Measurements from ENCODE around the gene SOCS6. TPM values are rescaled to one million over a fixed set of nuclear protein-coding genes. Genes with fewer than 3 reads are reported as not detected.

The SOCS6 gene
- total and polyA plus RNA-seq, 4 donors, result 5.9 to 22.8 (median 15.5) TPM

GRCh38 chr18:70292628-70293027 lies 3.8 kb downstream of the SOCS6 start:
- ATAC-seq (ENCODE audit: low FRiP score) (no peak), DNase-seq (no peak)
- 80 to 91% methylated on average over 5 of the region's 5 CpGs for WGBS, 2 donors
- H3K4me1 ChIP-seq (ENCODE audit: control insufficient read depth in 1 of 2, insufficient read depth in 2 of 2, low read length in 2 of 2), result peaks cover 0 to 5% of the 10 kb centered on the region in 2 donors
- H3K36me3 ChIP-seq (ENCODE audit: control insufficient read depth in 1 of 2, insufficient read depth in 2 of 2, low read length in 1 of 2), result no peaks in the 10 kb centered on the region
- no peak overlapping the region for H3K27ac ChIP-seq (ENCODE audit: low read depth in 1 of 2, low read length in 2 of 2)
- no peaks in the 10 kb centered on the region for H3K9me3 ChIP-seq (ENCODE audit: control insufficient read depth, low read length)
- H3K27me3 ChIP-seq (ENCODE audit: control insufficient read depth in 1 of 2, insufficient read depth in 2 of 2, low read length in 1 of 2), result no peaks in the 10 kb centered on the region
- intact Hi-C loops (cut with DNase I), result no loop called here
- no peak overlapping the region for H3K4me3 ChIP-seq (ENCODE audit: low read length in 2 of 2)

GRCh38 chr18:70293166-70293565 lies 4.3 kb downstream of the SOCS6 start:
- no peaks in the 10 kb centered on the region for H3K27me3 ChIP-seq (ENCODE audit: control insufficient read depth in 1 of 2, insufficient read depth in 2 of 2, low read length in 1 of 2)
- H3K9me3 ChIP-seq (ENCODE audit: control insufficient read depth, low read length), result no peaks in the 10 kb centered on the region
- ATAC-seq (ENCODE audit: low FRiP score) (no peak), DNase-seq (no peak)
- H3K4me1 ChIP-seq (ENCODE audit: control insufficient read depth in 1 of 2, insufficient read depth in 2 of 2, low read length in 2 of 2), result peaks cover 0 to 5% of the 10 kb centered on the region in 2 donors
- no peaks in the 10 kb centered on the region for H3K36me3 ChIP-seq (ENCODE audit: control insufficient read depth in 1 of 2, insufficient read depth in 2 of 2, low read length in 1 of 2)
- no peak overlapping the region for H3K27ac ChIP-seq (ENCODE audit: low read depth in 1 of 2, low read length in 2 of 2)
- H3K4me3 ChIP-seq (ENCODE audit: low read length in 2 of 2), result no peak overlapping the region
- WGBS, 2 donors, result 76 to 77% methylated on average over 3 of the region's 3 CpGs
- intact Hi-C loops (cut with DNase I), result no loop called here

GRCh38 chr18:70294471-70295191 lies 5.8 kb downstream of the SOCS6 start:
- Histone ChIP-seq H3K27me3 (ENCODE audit: control insufficient read depth in 1 of 2, insufficient read depth in 2 of 2, low read length in 1 of 2) (no peaks in the 10 kb centered on the region), H3K9me3 (ENCODE audit: control insufficient read depth, low read length) (no peaks in the 10 kb centered on the region), H3K4me1 (ENCODE audit: control insufficient read depth in 1 of 2, insufficient read depth in 2 of 2, low read length in 2 of 2) (peaks cover 0 to 5% of the 10 kb centered on the region in 2 donors), H3K36me3 (ENCODE audit: control insufficient read depth in 1 of 2, insufficient read depth in 2 of 2, low read length in 1 of 2) (no peaks in the 10 kb centered on the region), H3K4me3 (ENCODE audit: low read length in 2 of 2) (no peak overlapping the region), H3K27ac (ENCODE audit: low read depth in 1 of 2, low read length in 2 of 2) (no peak overlapping the region)
- ATAC-seq (ENCODE audit: low FRiP score) (no peak), DNase-seq (no peak)
- intact Hi-C loops (cut with DNase I), result no loop called here
- WGBS, 2 donors, result 87 to 95% methylated on average over 5 of the region's 5 CpGs

- no peaks in the 10 kb centered on the region for H3K36me3 ChIP-seq (ENCODE audit: control insufficient read depth in 1 of 2, insufficient read depth in 2 of 2, low read length in 1 of 2)
- no peak for ATAC-seq (ENCODE audit: low FRiP score)
- 50 to 57% methylated on average over 8 of the region's 8 CpGs for WGBS, 2 donors
- no peaks in the 10 kb centered on the region for H3K27me3 ChIP-seq (ENCODE audit: control insufficient read depth in 1 of 2, insufficient read depth in 2 of 2, low read length in 1 of 2)
- no peak overlapping the region for H3K4me3 ChIP-seq (ENCODE audit: low read length in 2 of 2)
- H3K9me3 ChIP-seq (ENCODE audit: control insufficient read depth, low read length), result no peaks in the 10 kb centered on the region
- no peak for DNase-seq
- intact Hi-C loops (cut with DNase I), result no loop called here
- H3K27ac ChIP-seq (ENCODE audit: low read depth in 1 of 2, low read length in 2 of 2), result no peak overlapping the region
- H3K4me1 ChIP-seq (ENCODE audit: control insufficient read depth in 1 of 2, insufficient read depth in 2 of 2, low read length in 2 of 2), result peaks cover 0 to 5% of the 10 kb centered on the region in 2 donors
Measured at GRCh38 chr18:70295192-70296188, 6.6 kb downstream of the SOCS6 start.

GRCh38 chr18:70296289-70296688 lies 7.4 kb downstream of the SOCS6 start:
- no peak overlapping the region for H3K27ac ChIP-seq (ENCODE audit: low read depth in 1 of 2, low read length in 2 of 2)
- no peak for DNase-seq
- no peak for ATAC-seq (ENCODE audit: low FRiP score)
- intact Hi-C loops (cut with DNase I), result no loop called here
- H3K27me3 ChIP-seq (ENCODE audit: control insufficient read depth in 1 of 2, insufficient read depth in 2 of 2, low read length in 1 of 2), result no peaks in the 10 kb centered on the region
- H3K9me3 ChIP-seq (ENCODE audit: control insufficient read depth, low read length), result no peaks in the 10 kb centered on the region
- no peaks in the 10 kb centered on the region for H3K4me1 ChIP-seq (ENCODE audit: control insufficient read depth in 1 of 2, insufficient read depth in 2 of 2, low read length in 2 of 2)
- H3K4me3 ChIP-seq (ENCODE audit: low read length in 2 of 2), result no peak overlapping the region
- H3K36me3 ChIP-seq (ENCODE audit: control insufficient read depth in 1 of 2, insufficient read depth in 2 of 2, low read length in 1 of 2), result no peaks in the 10 kb centered on the region
- WGBS, 2 donors, result 77 to 78% methylated on average over 10 of the region's 10 CpGs

GRCh38 chr18:70296781-70297180 lies 7.9 kb downstream of the SOCS6 start:
- Histone ChIP-seq H3K4me1 (ENCODE audit: control insufficient read depth in 1 of 2, insufficient read depth in 2 of 2, low read length in 2 of 2) (no peaks in the 10 kb centered on the region), H3K27me3 (ENCODE audit: control insufficient read depth in 1 of 2, insufficient read depth in 2 of 2, low read length in 1 of 2) (no peaks in the 10 kb centered on the region), H3K27ac (ENCODE audit: low read depth in 1 of 2, low read length in 2 of 2) (no peak overlapping the region), H3K36me3 (ENCODE audit: control insufficient read depth in 1 of 2, insufficient read depth in 2 of 2, low read length in 1 of 2) (no peaks in the 10 kb centered on the region), H3K9me3 (ENCODE audit: control insufficient read depth, low read length) (no peaks in the 10 kb centered on the region), H3K4me3 (ENCODE audit: low read length in 2 of 2) (no peak overlapping the region)
- DNase-seq, result no peak
- WGBS, 2 donors, result 92 to 95% methylated on average over 2 of the region's 2 CpGs
- ATAC-seq (ENCODE audit: low FRiP score), result no peak
- intact Hi-C loops (cut with DNase I), result no loop called here

GRCh38 chr18:70299393-70299792 lies 10.5 kb downstream of the SOCS6 start:
- Histone ChIP-seq H3K4me1 (ENCODE audit: control insufficient read depth in 1 of 2, insufficient read depth in 2 of 2, low read length in 2 of 2) (peaks cover 0 to 3% of the 10 kb centered on the region in 2 donors), H3K27me3 (ENCODE audit: control insufficient read depth in 1 of 2, insufficient read depth in 2 of 2, low read length in 1 of 2) (no peaks in the 10 kb centered on the region), H3K9me3 (ENCODE audit: control insufficient read depth, low read length) (no peaks in the 10 kb centered on the region), H3K4me3 (ENCODE audit: low read length in 2 of 2) (no peak overlapping the region), H3K27ac (ENCODE audit: low read depth in 1 of 2, low read length in 2 of 2) (no peak overlapping the region), H3K36me3 (ENCODE audit: control insufficient read depth in 1 of 2, insufficient read depth in 2 of 2, low read length in 1 of 2) (no peaks in the 10 kb centered on the region)
- ATAC-seq (ENCODE audit: low FRiP score), result no peak
- intact Hi-C loops (cut with DNase I), result no loop called here
- no peak for DNase-seq
- 64 to 73% methylated on average over 8 of the region's 8 CpGs for WGBS, 2 donors

- Histone ChIP-seq H3K36me3 (ENCODE audit: control insufficient read depth in 1 of 2, insufficient read depth in 2 of 2, low read length in 1 of 2) (no peaks in the 10 kb centered on the region), H3K27me3 (ENCODE audit: control insufficient read depth in 1 of 2, insufficient read depth in 2 of 2, low read length in 1 of 2) (no peaks in the 10 kb centered on the region), H3K9me3 (ENCODE audit: control insufficient read depth, low read length) (no peaks in the 10 kb centered on the region), H3K4me3 (ENCODE audit: low read length in 2 of 2) (no peak overlapping the region), H3K4me1 (ENCODE audit: control insufficient read depth in 1 of 2, insufficient read depth in 2 of 2, low read length in 2 of 2) (peaks cover 0 to 3% of the 10 kb centered on the region in 2 donors), H3K27ac (ENCODE audit: low read depth in 1 of 2, low read length in 2 of 2) (no peak overlapping the region)
- DNase-seq, result no peak
- ATAC-seq (ENCODE audit: low FRiP score), result no peak
- WGBS, 2 donors, result 93% methylated on average over 5 of the region's 5 CpGs
- intact Hi-C loops (cut with DNase I), result no loop called here
Measured at GRCh38 chr18:70301667-70302066, 12.8 kb downstream of the SOCS6 start.

Measured in aorta (tissue), 5 donors.